ENCODE measurements around the gene RFK.
"Not testable (repeated sequence)": the region's sequence is repeated elsewhere in the genome, so short reads cannot be mapped to it uniquely, and the experiment has no call there.

The RFK gene

GRCh38 chr9:76371901-76372300 is 22.3 kb downstream of the RFK start:
- no peak for DNase-seq (ENCODE audit: low read depth in 2 of 2)

- DNase-seq (ENCODE audit: low read depth in 2 of 2), result no peak
Observed at GRCh38 chr9:76370396-76371023, 23.7 kb downstream of the RFK start.

GRCh38 chr9:76369583-76369982 is 24.6 kb downstream of the RFK start:
- no peak for DNase-seq (ENCODE audit: low read depth in 2 of 2)

GRCh38 chr9:76366275-76366674 is 28.0 kb downstream of the RFK start:
- DNase-seq (ENCODE audit: low read depth in 2 of 2), result no peak

GRCh38 chr9:76365028-76365427 is 29.2 kb downstream of the RFK start:
- no peak for DNase-seq (ENCODE audit: low read depth in 2 of 2)

GRCh38 chr9:76363032-76363395 is 31.2 kb downstream of the RFK start:
- no peak for DNase-seq (ENCODE audit: low read depth in 2 of 2)

GRCh38 chr9:76362332-76363031 is 31.7 kb downstream of the RFK start:
- DNase-seq (ENCODE audit: low read depth in 2 of 2), result not testable (repeated sequence)

- DNase-seq (ENCODE audit: low read depth in 2 of 2), result no peak
Observed at GRCh38 chr9:76359766-76360165, 34.5 kb downstream of the RFK start.

GRCh38 chr9:76359365-76359764 is 34.9 kb downstream of the RFK start:
- no peak for DNase-seq (ENCODE audit: low read depth in 2 of 2)

- DNase-seq (ENCODE audit: low read depth in 2 of 2), result no peak
Observed at GRCh38 chr9:76358628-76359280, 35.5 kb downstream of the RFK start.

- DNase-seq (ENCODE audit: low read depth in 2 of 2), result no peak
Observed at GRCh38 chr9:76357555-76357954, 36.7 kb downstream of the RFK start.

GRCh38 chr9:76355886-76356285 is 38.3 kb downstream of the RFK start:
- no peak for DNase-seq (ENCODE audit: low read depth in 2 of 2)

- no peak for DNase-seq (ENCODE audit: low read depth in 2 of 2)
Observed at GRCh38 chr9:76354221-76354620, 40.0 kb downstream of the RFK start.

GRCh38 chr9:76353280-76353679 is 40.9 kb downstream of the RFK start:
- no peak for DNase-seq (ENCODE audit: low read depth in 2 of 2)

GRCh38 chr9:76352026-76352620 is 42.1 kb downstream of the RFK start:
- DNase-seq (ENCODE audit: low read depth in 2 of 2), result no peak

GRCh38 chr9:76351006-76351405 is 43.2 kb downstream of the RFK start:
- DNase-seq (ENCODE audit: low read depth in 2 of 2), result no peak

- DNase-seq (ENCODE audit: low read depth in 2 of 2), result no peak
Observed at GRCh38 chr9:76349865-76350264, 44.4 kb downstream of the RFK start.

GRCh38 chr9:76342858-76343257 is 51.4 kb downstream of the RFK start:
- no peak for DNase-seq (ENCODE audit: low read depth in 2 of 2)

- DNase-seq (ENCODE audit: low read depth in 2 of 2), result no peak
Observed at GRCh38 chr9:76342201-76342600, 52.0 kb downstream of the RFK start.

GRCh38 chr9:76341616-76342015 is 52.6 kb downstream of the RFK start:
- DNase-seq (ENCODE audit: low read depth in 2 of 2), result no peak

GRCh38 chr9:76338418-76338817 is 55.8 kb downstream of the RFK start:
- DNase-seq (ENCODE audit: low read depth in 2 of 2), result no peak

- DNase-seq (ENCODE audit: low read depth in 2 of 2), result no peak
Observed at GRCh38 chr9:76336027-76336426, 58.2 kb downstream of the RFK start.

All from activated CD4-positive, alpha-beta T cell treated with anti-CD3 and anti-CD28 coated beads for 24 hours (primary cell).